Activated CD8-positive, alpha-beta T cell treated with anti-CD3 and anti-CD28 coated beads for 36 hours (primary cell): ENCODE measurements around the gene PIP. TPM values are rescaled to one million over a fixed set of nuclear protein-coding genes. Genes with fewer than 3 reads are reported as not detected.
"Not testable (repeated sequence)": the region's sequence is repeated elsewhere in the genome, so short reads cannot be mapped to it uniquely, and the experiment has no call there.

Source experiments
- ATAC-seq: fragments of 200-7000 bp; cut with Tn5 transposase; one replicate; pipeline ENCODE4 v1.10.0; 2021; ENCODE audit warnings: mild to moderate bottlenecking, moderate library complexity
- CTCF ChIA-PET: fragments of 350-600 bp; sonication (Branson Sonifier 250); formaldehyde crosslinking; loops from one replicate; lab custom pipeline; 2021; ENCODE audit warnings: antibody characterized with exemption; lab: Charles Lee
- POLR2A ChIA-PET: fragments of 350-600 bp; sonication (Branson Sonifier 250); formaldehyde crosslinking; loops from one replicate; lab custom pipeline; 2021; ENCODE audit warnings: antibody characterized with exemption; lab: Charles Lee
- DNase-seq: peaks from one replicate; pipeline ENCODE4 v3.0.0-alpha.2; 2020
- H3K27ac Mint-ChIP-seq: one replicate; pipeline ENCODE4 v1.8.0; 2021; ENCODE audit warnings: mild to moderate bottlenecking, mixed read lengths
- H3K27me3 Mint-ChIP-seq: one replicate; pipeline ENCODE4 v1.8.0; 2021; ENCODE audit warnings: mixed read lengths
- H3K36me3 Mint-ChIP-seq: one replicate; pipeline ENCODE4 v1.8.0; 2021; ENCODE audit warnings: low read depth, mixed read lengths
- H3K4me1 Mint-ChIP-seq: one replicate; pipeline ENCODE4 v1.8.0; 2021; ENCODE audit warnings: low read depth, mixed read lengths
- H3K4me3 Mint-ChIP-seq: one replicate; pipeline ENCODE4 v1.8.0; 2021; ENCODE audit warnings: mild to moderate bottlenecking, moderate library complexity, mixed read lengths
- H3K9me3 Mint-ChIP-seq: one replicate; pipeline ENCODE4 v1.8.0; 2021; ENCODE audit warnings: mixed read lengths
- CTCF ChIP-seq: fragments of 200-600 bp; IDR thresholded peaks from one replicate; pipeline ENCODE4 v1.8.0; 2022; ENCODE audit warnings: antibody characterized with exemption, mild to moderate bottlenecking
- intact Hi-C: fragments of 100-400 bp; cut with micrococcal nuclease; formaldehyde crosslinking; loops from one replicate; pipeline ENCODE4 v1.10.0; 2022
- total RNA-seq, 2 experiments: library from RNA; stranded (reverse); gene quantifications; one replicate each; pipeline ENCODE4 v1.2.3, GENCODE V29; 2021

The PIP gene
- total RNA-seq, 2 experiments from 2014 or later: not detected

- DNase-seq (no peak), ATAC-seq (no peak)
- H3K27ac Mint-ChIP-seq: no peak overlapping the region
- no peaks in the 10 kb centered on the region for H3K36me3 Mint-ChIP-seq
- intact Hi-C loops: no loop called here
- POLR2A ChIA-PET: no interaction called here
- TF ChIP-seq CTCF: no peak
- H3K4me1 Mint-ChIP-seq: no peaks in the 10 kb centered on the region
- CTCF ChIA-PET: no interaction called here
- H3K4me3 Mint-ChIP-seq: no peak overlapping the region
- H3K27me3 Mint-ChIP-seq: no peaks in the 10 kb centered on the region
- H3K9me3 Mint-ChIP-seq: peaks cover 6% of the 10 kb centered on the region
Measured at GRCh38 chr7:143104759-143105158, 27.1 kb upstream of the PIP start.

GRCh38 chr7:143108019-143108418 lies 23.9 kb upstream of the PIP start:
- H3K27ac Mint-ChIP-seq, ATAC-seq, CTCF ChIA-PET, intact Hi-C loops, H3K27me3 Mint-ChIP-seq, DNase-seq, H3K9me3 Mint-ChIP-seq, POLR2A ChIA-PET, H3K36me3 Mint-ChIP-seq, H3K4me1 Mint-ChIP-seq, H3K4me3 Mint-ChIP-seq: not testable (repeated sequence)

- POLR2A ChIA-PET: no interaction called here
- ATAC-seq (no peak), DNase-seq (no peak)
- intact Hi-C loops: no loop called here
- no peak overlapping the region for H3K4me3 Mint-ChIP-seq
- H3K36me3 Mint-ChIP-seq: no peaks in the 10 kb centered on the region
- H3K27ac Mint-ChIP-seq: no peak overlapping the region
- H3K9me3 Mint-ChIP-seq: peaks cover 19% of the 10 kb centered on the region
- H3K27me3 Mint-ChIP-seq: peaks cover 5% of the 10 kb centered on the region
- no peak for TF ChIP-seq CTCF
- CTCF ChIA-PET: no interaction called here
- H3K4me1 Mint-ChIP-seq: no peaks in the 10 kb centered on the region
Measured at GRCh38 chr7:143117395-143117794, 14.5 kb upstream of the PIP start.

GRCh38 chr7:143120691-143121405 lies 11.0 kb upstream of the PIP start:
- Mint-ChIP-seq H3K4me3 (no peak overlapping the region), H3K27ac (no peak overlapping the region), H3K4me1 (no peaks in the 10 kb centered on the region), H3K9me3 (peaks cover 21% of the 10 kb centered on the region), H3K36me3 (no peaks in the 10 kb centered on the region), H3K27me3 (no peaks in the 10 kb centered on the region)
- DNase-seq (no peak), ATAC-seq (no peak)
- intact Hi-C loops: no loop called here
- CTCF ChIA-PET: no interaction called here
- POLR2A ChIA-PET: no interaction called here
- TF ChIP-seq CTCF: no peak

GRCh38 chr7:143123326-143123725 lies 8.6 kb upstream of the PIP start:
- H3K4me3 Mint-ChIP-seq, intact Hi-C loops, H3K36me3 Mint-ChIP-seq, CTCF ChIA-PET, H3K4me1 Mint-ChIP-seq, H3K27ac Mint-ChIP-seq, ATAC-seq, H3K27me3 Mint-ChIP-seq, POLR2A ChIA-PET: not testable (repeated sequence)
- DNase-seq: peak; percentile 7
- H3K9me3 Mint-ChIP-seq: peaks cover 19% of the 10 kb centered on the region

- CTCF ChIA-PET: no interaction called here
- intact Hi-C loops: no loop called here
Measured at GRCh38 chr7:143126146-143126545, 5.7 kb upstream of the PIP start.

More at GRCh38 chr7:143126146-143126545, 5.7 kb upstream of the PIP start:
- H3K36me3 Mint-ChIP-seq: no peaks in the 10 kb centered on the region
- TF ChIP-seq CTCF: no peak
- peaks cover 11% of the 10 kb centered on the region for H3K27me3 Mint-ChIP-seq
- ATAC-seq (no peak), DNase-seq (no peak)
- H3K4me1 Mint-ChIP-seq: no peaks in the 10 kb centered on the region
- POLR2A ChIA-PET: no interaction called here
- H3K4me3 Mint-ChIP-seq: no peak overlapping the region
- peaks cover 19% of the 10 kb centered on the region for H3K9me3 Mint-ChIP-seq
- no peak overlapping the region for H3K27ac Mint-ChIP-seq
